Smooth muscle cell (in vitro differentiated cells): Measurements from ENCODE around the gene COQ7. TPM values are rescaled to one million over a fixed set of nuclear protein-coding genes. Genes with fewer than 3 reads are reported as not detected.

Experiments
- DNase-seq: peaks from one replicate; lab custom pipeline; 2025; ENCODE audit not compliant: unreplicated experiment; lab: John Stamatoyannopoulos, UW
- H2AFZ ChIP-seq: fragments of 200-600 bp; sonication (generic); 2 replicates; pipeline ENCODE4 v1.6.0; 2016; ENCODE audit warnings: antibody characterized with exemption, low read depth, mild to moderate bottlenecking
- H3F3A ChIP-seq: fragments of 200-600 bp; sonication (generic); 2 replicates; pipeline ENCODE4 v1.6.0; 2017; ENCODE audit warnings: antibody characterized with exemption, low read depth
- H3K27ac ChIP-seq: fragments of 200-600 bp; sonication (generic); 2 replicates; pipeline ENCODE4 v1.5.1; 2016; ENCODE audit warnings: low read depth, mild to moderate bottlenecking
- H3K27me3 ChIP-seq: fragments of 200-600 bp; sonication (generic); 2 replicates; pipeline ENCODE4 v1.6.1; 2016; ENCODE audit warnings: low read depth, mild to moderate bottlenecking
- H3K36me3 ChIP-seq: fragments of 200-600 bp; sonication (generic); 2 replicates; pipeline ENCODE4 v1.5.1; 2016; ENCODE audit warnings: low read depth
- H3K4me1 ChIP-seq: fragments of 200-600 bp; sonication (generic); 2 replicates; pipeline ENCODE4 v1.5.1; 2016; ENCODE audit warnings: low read depth
- H3K4me2 ChIP-seq: fragments of 200-600 bp; sonication (generic); 2 replicates; pipeline ENCODE4 v1.6.0; 2016; ENCODE audit warnings: mild to moderate bottlenecking
- H3K4me3 ChIP-seq: fragments of 200-600 bp; sonication (generic); 2 replicates; pipeline ENCODE4 v1.5.1; 2016; ENCODE audit warnings: mild to moderate bottlenecking
- H3K79me2 ChIP-seq: fragments of 200-600 bp; sonication (generic); 2 replicates; pipeline ENCODE4 v1.6.0; 2016; ENCODE audit warnings: low read depth, mild to moderate bottlenecking
- H3K9ac ChIP-seq: fragments of 200-600 bp; sonication (generic); 2 replicates; pipeline ENCODE4 v1.6.0; 2016; ENCODE audit warnings: low read depth
- H3K9me3 ChIP-seq: fragments of 200-600 bp; sonication (generic); replicated peaks from 2 replicates; pipeline ENCODE4 v1.5.1; 2016; ENCODE audit warnings: low read depth
- H4K20me1 ChIP-seq: fragments of 200-600 bp; sonication (generic); 2 replicates; pipeline ENCODE4 v1.6.0; 2016; ENCODE audit warnings: low read depth
- WGBS: methylation state at CpG from one replicate; pipeline ENCODE4 v1.1.7; 2016; ENCODE audit warnings: low lambda C conversion rate; 5-methylcytosine and 5-hydroxymethylcytosine counted together
- polyA plus RNA-seq: library from polyadenylated mRNA; unstranded; fragments of >200 nt; fragmentation: Nextera tagmentation; extraction: Ambion mirVana; gene quantifications from 2 replicates; pipeline ENCODE4 v1.2.1, GENCODE V29; 2016
- total RNA-seq: library from RNA; depleted of rRNA; stranded (reverse); fragments of >200 nt; gene quantifications from 2 replicates; pipeline ENCODE4 v1.2.3, GENCODE V29; 2014
- TF ChIP-seq, protein P1 (sequence below): fragments of 200-600 bp; sonication (generic); IDR thresholded peaks from 2 replicates; pipeline ENCODE4 v1.5.1; 2017; ENCODE audit warnings: borderline replicate concordance, mild to moderate bottlenecking, antibody characterized with exemption; ENCODE audit not compliant: insufficient read depth, poor library complexity, severe bottlenecking

COQ7 gene
- total and polyA plus RNA-seq, 2 experiments from 2014 or later = 10.5 to 11.4 TPM

DNA sequence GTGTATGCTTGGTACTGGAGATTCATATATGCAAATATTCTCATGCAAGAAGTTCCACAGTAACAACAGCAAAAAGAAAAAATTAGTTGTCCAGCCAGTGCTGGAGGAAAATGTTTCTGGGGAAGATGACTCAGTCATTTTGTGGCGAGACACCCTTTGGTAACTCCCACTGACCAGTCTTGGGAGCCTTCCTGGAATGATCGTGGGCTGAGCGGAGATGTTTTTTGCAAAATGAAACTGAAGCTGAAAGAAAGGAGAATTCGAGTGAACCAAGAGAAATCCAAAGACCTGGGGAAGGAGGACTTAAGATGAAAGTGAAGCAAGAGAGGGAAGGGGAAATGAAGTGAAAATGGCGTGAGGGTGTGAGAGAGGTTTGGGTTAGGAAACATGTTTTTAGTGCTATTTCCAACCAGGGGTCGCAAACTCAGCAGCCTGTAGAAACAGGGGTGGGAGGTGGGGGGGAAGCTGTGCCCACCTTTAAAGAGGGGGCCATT lies 51.6 kb downstream of the COQ7 start:
- Histone ChIP-seq H3K9me3 (no peaks in the 10 kb centered on the region), H3K9ac (peak overlapping the region; percentile 88), H3K36me3 (no peaks in the 10 kb centered on the region), H4K20me1 (peaks cover 46% of the 10 kb centered on the region), H3K4me2 (peak overlapping the region; percentile 85), H3K27me3 (no peaks in the 10 kb centered on the region), H3K4me3 (peak overlapping the region; percentile 43), H3F3A (peaks cover 36% of the 10 kb centered on the region), H3K27ac (peak overlapping the region; percentile 94), H3K79me2 (peaks cover 38% of the 10 kb centered on the region), H3K4me1 (peaks cover 38% of the 10 kb centered on the region), H2AFZ (no peak overlapping the region)
- 19% methylated on average over 6 of the region's 6 CpGs for WGBS
- TF ChIP-seq, protein P1, sequence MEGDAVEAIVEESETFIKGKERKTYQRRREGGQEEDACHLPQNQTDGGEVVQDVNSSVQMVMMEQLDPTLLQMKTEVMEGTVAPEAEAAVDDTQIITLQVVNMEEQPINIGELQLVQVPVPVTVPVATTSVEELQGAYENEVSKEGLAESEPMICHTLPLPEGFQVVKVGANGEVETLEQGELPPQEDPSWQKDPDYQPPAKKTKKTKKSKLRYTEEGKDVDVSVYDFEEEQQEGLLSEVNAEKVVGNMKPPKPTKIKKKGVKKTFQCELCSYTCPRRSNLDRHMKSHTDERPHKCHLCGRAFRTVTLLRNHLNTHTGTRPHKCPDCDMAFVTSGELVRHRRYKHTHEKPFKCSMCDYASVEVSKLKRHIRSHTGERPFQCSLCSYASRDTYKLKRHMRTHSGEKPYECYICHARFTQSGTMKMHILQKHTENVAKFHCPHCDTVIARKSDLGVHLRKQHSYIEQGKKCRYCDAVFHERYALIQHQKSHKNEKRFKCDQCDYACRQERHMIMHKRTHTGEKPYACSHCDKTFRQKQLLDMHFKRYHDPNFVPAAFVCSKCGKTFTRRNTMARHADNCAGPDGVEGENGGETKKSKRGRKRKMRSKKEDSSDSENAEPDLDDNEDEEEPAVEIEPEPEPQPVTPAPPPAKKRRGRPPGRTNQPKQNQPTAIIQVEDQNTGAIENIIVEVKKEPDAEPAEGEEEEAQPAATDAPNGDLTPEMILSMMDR = no peak
- DNase-seq = no peak

DNA sequence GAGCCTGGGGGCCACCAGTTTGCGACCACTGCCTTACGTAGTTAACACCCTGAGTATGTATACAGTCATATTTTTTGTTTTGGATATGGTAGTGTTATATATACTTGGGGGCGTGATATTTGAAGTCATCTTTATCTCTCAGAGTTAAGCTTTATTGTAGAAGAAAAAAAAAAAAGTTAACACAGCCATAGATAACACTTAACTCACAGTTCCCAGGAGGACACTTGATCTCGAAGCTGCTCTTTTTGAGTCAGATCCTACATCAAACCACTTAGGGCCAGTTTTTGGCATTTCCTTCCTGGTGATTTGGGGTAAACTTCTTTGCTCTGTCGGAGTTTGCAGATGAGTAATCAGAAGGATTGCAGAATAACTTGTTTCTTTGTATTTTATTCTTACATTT lies 52.1 kb downstream of the COQ7 start:
- H3K4me1 ChIP-seq = peaks cover 36% of the 10 kb centered on the region
- 5% methylated on average over 5 of the region's 5 CpGs for WGBS
- no peak overlapping the region for H2AFZ ChIP-seq
- no peaks in the 10 kb centered on the region for H3K27me3 ChIP-seq
- H3K9ac ChIP-seq = peak overlapping the region; percentile 88
- no peaks in the 10 kb centered on the region for H3K9me3 ChIP-seq
- peak overlapping the region; percentile 94 for H3K27ac ChIP-seq
- H3K36me3 ChIP-seq = no peaks in the 10 kb centered on the region
- TF ChIP-seq, protein P1 = no peak
- peaks cover 36% of the 10 kb centered on the region for H3F3A ChIP-seq
- H3K79me2 ChIP-seq = peaks cover 34% of the 10 kb centered on the region
- peaks cover 44% of the 10 kb centered on the region for H4K20me1 ChIP-seq
- H3K4me2 ChIP-seq = peak overlapping the region; percentile 85
- peak overlapping the region; percentile 43 for H3K4me3 ChIP-seq
- DNase-seq = no peak

DNA sequence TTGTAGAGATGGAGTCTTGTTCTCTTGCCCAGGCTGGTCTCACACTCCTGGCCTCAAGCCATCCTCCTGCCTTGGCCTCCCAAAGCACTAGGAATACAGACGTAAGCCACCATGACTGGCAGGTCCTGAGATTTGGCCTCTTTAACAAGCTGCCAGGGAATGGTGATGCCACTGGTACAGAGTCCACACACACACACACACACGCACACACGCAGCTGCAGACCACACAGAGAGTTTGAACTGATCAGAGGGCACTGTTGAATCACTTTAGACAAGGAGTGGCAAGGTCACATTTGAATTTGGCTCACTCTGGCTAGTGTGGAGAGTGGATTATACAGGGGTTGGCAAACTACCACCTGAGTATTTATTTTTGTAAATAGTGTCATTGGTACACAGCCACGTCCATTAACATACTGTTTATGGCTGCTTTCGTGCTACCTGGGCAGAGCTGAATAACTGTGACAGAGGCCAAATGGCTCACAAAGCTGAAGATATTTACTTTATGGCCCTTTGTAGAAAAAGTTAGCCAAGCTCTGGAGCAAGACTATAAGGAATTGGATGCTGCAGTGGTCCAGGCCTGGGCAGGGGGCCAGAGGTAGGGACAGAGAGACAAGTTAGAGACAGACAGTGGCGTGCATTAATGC lies 56.2 kb downstream of the COQ7 start:
- TF ChIP-seq, protein P1 = no peak
- Histone ChIP-seq H3K4me1 (peaks cover 8% of the 10 kb centered on the region), H3K4me2 (no peak overlapping the region), H3K27ac (no peak overlapping the region), H3K4me3 (no peak overlapping the region), H3F3A (peaks cover 24% of the 10 kb centered on the region), H2AFZ (no peak overlapping the region), H3K27me3 (no peaks in the 10 kb centered on the region), H3K9ac (no peak overlapping the region), H3K79me2 (peaks cover 6% of the 10 kb centered on the region), H3K9me3 (no peaks in the 10 kb centered on the region), H4K20me1 (peaks cover 12% of the 10 kb centered on the region), H3K36me3 (no peaks in the 10 kb centered on the region)
- DNase-seq = no peak
- 97% methylated on average over 6 of the region's 6 CpGs for WGBS

DNA sequence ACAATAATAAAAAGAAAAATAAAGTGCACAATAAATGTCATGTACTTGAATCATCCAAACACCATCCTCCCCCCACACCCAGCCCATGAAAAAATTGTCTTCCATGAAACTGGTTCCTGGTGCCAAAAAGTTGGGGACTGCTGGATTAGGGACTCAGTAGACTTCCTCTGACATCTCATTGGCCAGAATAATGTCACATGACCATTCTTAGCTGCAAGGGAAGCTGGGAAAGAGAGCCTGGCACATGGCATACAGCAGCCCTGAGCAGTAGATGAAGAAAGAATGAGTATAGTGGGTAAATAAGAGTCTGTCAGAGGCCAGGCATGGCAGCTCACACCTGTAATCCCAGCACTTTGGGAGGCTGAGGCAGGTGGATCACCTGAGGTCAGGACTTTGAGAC lies 58.9 kb downstream of the COQ7 start:
- Histone ChIP-seq H4K20me1 (peaks cover 8% of the 10 kb centered on the region), H3K9me3 (no peaks in the 10 kb centered on the region), H2AFZ (no peak overlapping the region), H3K4me1 (peaks cover 10% of the 10 kb centered on the region), H3F3A (peaks cover 35% of the 10 kb centered on the region), H3K27me3 (no peaks in the 10 kb centered on the region), H3K27ac (no peak overlapping the region), H3K9ac (no peak overlapping the region), H3K36me3 (no peaks in the 10 kb centered on the region), H3K4me3 (no peak overlapping the region), H3K4me2 (no peak overlapping the region), H3K79me2 (peaks cover 4% of the 10 kb centered on the region)
- no peak for DNase-seq
- TF ChIP-seq, protein P1 = no peak
